ENCODE results near the gene PRKG1. TPM values are rescaled to one million over a fixed set of nuclear protein-coding genes. Genes with fewer than 3 reads are reported as not detected.

Gene PRKG1
- total RNA-seq, 1 donor from 2014 or later: 26.4 TPM

DNA sequence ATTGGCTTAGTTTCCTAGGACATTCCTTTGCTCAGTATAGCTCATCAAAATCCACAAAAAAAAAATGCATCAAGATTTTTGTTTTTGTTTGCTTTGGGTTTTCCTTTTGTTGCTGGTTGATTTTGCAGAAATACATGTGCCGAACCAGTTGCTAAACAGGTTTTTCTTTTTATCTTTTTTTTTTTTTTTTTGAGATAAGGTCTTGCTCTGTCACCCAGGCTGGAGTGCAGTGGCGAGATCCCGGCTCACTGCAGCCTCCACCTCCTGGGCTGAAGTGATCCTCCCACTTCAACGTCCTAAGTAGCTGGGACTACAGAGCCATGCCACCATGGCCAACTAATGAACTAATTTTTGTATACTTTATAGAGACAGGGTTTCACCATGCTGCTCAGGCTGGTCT is 616.8 kb downstream of the PRKG1 start:
- no peak overlapping the region for H3K4me3 ChIP-seq
- no peak overlapping the region for H3K9ac ChIP-seq
- H3K4me1 ChIP-seq: peaks cover 18% of the 10 kb centered on the region
- H3K27ac ChIP-seq: no peak overlapping the region
- Mint-ChIP-seq H3K27me3 (ENCODE audit: insufficient read depth, low read depth) (no peaks in the 10 kb centered on the region), H3K9me3 (no peaks in the 10 kb centered on the region), H3K36me3 (peaks cover 2% of the 10 kb centered on the region), H3K4me3 (no peak overlapping the region), H3K4me1 (peaks cover 4% of the 10 kb centered on the region), H3K27ac (no peak overlapping the region)
- H3K36me3 ChIP-seq: peaks cover 4% of the 10 kb centered on the region
- H3K79me2 ChIP-seq (ENCODE audit: low read depth): peaks cover 19% of the 10 kb centered on the region
- DNase-seq (ENCODE audit: low spot score): no peak
- no peaks in the 10 kb centered on the region for H3K9me3 ChIP-seq (ENCODE audit: low read depth)
- H3K4me2 ChIP-seq: no peak overlapping the region
- H3K27me3 ChIP-seq: no peaks in the 10 kb centered on the region
- peaks cover 14% of the 10 kb centered on the region for H3F3A ChIP-seq (ENCODE audit: low read depth)
- no peak overlapping the region for H2AFZ ChIP-seq (replicated peaks)
- TF ChIP-seq EZH2phosphoT487 (IDR thresholded peaks at IDR 0.05) (no peak), EZH2 (IDR thresholded peaks at IDR 0.05) (no peak)
- TF ChIP-seq, protein P1, sequence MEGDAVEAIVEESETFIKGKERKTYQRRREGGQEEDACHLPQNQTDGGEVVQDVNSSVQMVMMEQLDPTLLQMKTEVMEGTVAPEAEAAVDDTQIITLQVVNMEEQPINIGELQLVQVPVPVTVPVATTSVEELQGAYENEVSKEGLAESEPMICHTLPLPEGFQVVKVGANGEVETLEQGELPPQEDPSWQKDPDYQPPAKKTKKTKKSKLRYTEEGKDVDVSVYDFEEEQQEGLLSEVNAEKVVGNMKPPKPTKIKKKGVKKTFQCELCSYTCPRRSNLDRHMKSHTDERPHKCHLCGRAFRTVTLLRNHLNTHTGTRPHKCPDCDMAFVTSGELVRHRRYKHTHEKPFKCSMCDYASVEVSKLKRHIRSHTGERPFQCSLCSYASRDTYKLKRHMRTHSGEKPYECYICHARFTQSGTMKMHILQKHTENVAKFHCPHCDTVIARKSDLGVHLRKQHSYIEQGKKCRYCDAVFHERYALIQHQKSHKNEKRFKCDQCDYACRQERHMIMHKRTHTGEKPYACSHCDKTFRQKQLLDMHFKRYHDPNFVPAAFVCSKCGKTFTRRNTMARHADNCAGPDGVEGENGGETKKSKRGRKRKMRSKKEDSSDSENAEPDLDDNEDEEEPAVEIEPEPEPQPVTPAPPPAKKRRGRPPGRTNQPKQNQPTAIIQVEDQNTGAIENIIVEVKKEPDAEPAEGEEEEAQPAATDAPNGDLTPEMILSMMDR (IDR thresholded peaks at IDR 0.05): no peak
- no peaks in the 10 kb centered on the region for H4K20me1 ChIP-seq (ENCODE audit: low read depth)

DNA sequence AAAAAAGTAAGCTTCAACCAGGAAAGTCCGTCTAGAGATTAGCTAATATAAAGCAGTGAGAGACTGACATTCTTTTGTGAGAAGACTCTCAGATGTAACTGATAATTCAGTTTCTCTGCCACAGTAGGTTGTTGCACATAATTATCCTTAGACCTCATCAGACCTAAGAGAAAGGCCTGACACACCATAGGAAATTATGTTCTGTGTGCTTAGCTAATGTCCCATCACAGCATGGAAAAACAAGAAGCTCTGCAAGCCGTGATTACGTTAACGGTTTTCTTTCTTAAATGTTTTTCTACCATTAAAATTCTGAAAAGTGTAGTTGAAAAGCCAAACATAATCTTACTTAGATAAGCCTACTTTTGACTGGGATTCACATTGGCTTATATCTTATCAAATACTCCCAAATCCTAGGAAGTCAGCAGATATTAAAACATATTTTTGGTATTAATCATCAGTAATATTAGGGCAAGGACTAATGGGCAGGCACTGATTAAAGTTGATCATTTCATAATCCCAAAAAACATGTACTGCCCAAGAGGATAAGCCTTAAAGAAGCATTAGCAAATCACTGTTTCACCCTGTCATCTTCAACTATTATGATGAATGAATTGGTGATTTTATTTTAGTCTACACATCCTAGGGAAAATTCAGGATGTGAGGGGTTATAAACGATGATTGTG is 619.9 kb downstream of the PRKG1 start:
- H3K4me1 Mint-ChIP-seq: peaks cover 26% of the 10 kb centered on the region

DNA sequence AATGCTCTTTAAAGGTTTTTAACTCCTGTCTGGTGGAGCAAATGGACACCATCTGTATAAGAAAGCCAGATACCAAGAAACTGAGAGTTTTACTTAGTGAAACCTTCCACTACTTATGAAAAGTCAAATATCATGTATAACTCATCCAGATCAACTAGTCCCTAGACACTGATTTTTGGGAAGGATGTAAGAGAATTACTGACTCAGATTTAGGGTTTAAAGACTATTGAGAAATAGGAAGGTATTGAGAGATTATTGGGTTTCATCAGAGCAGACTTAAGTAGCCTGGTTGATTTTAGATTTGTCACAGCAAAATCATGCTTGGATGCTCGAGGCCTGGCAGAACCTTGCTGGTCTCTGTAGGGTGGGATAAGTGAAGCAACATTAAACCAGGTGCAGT is 622.0 kb downstream of the PRKG1 start:
- Histone ChIP-seq H3K27me3 (no peaks in the 10 kb centered on the region), H3F3A (ENCODE audit: low read depth) (peaks cover 22% of the 10 kb centered on the region), H3K9ac (peak overlapping the region; percentile 29), H3K36me3 (peaks cover 11% of the 10 kb centered on the region), H3K79me2 (ENCODE audit: low read depth) (peaks cover 52% of the 10 kb centered on the region), H3K9me3 (ENCODE audit: low read depth) (no peaks in the 10 kb centered on the region), H4K20me1 (ENCODE audit: low read depth) (peaks cover 12% of the 10 kb centered on the region), H3K4me1 (peaks cover 44% of the 10 kb centered on the region), H3K4me2 (peak overlapping the region; percentile 99), H3K27ac (no peak overlapping the region), H3K4me3 (peak overlapping the region; percentile 99), H2AFZ (replicated peaks) (no peak overlapping the region)
- Mint-ChIP-seq H3K36me3 (peaks cover 22% of the 10 kb centered on the region), H3K27me3 (ENCODE audit: insufficient read depth, low read depth) (peaks cover 6% of the 10 kb centered on the region), H3K4me3 (no peak overlapping the region), H3K9me3 (no peaks in the 10 kb centered on the region), H3K27ac (no peak overlapping the region), H3K4me1 (peaks cover 33% of the 10 kb centered on the region)
- no peak for DNase-seq (ENCODE audit: low spot score)
- TF ChIP-seq, protein P1 (IDR thresholded peaks at IDR 0.05): no peak
- no peak for TF ChIP-seq EZH2phosphoT487 (IDR thresholded peaks at IDR 0.05)

More for the DNA sequence above, 619.9 kb downstream of the PRKG1 start:
- peak overlapping the region; percentile 39 for H3K27ac ChIP-seq
- H2AFZ ChIP-seq (replicated peaks): no peak overlapping the region
- H3K9ac ChIP-seq: no peak overlapping the region
- Mint-ChIP-seq H3K27ac (no peak overlapping the region), H3K4me3 (no peak overlapping the region), H3K27me3 (ENCODE audit: insufficient read depth, low read depth) (peaks cover 3% of the 10 kb centered on the region), H3K9me3 (no peaks in the 10 kb centered on the region), H3K36me3 (peaks cover 21% of the 10 kb centered on the region)
- no peaks in the 10 kb centered on the region for H3K27me3 ChIP-seq
- H3K4me3 ChIP-seq: no peak overlapping the region
- peaks cover 50% of the 10 kb centered on the region for H3K79me2 ChIP-seq (ENCODE audit: low read depth)
- no peaks in the 10 kb centered on the region for H3K9me3 ChIP-seq (ENCODE audit: low read depth)
- TF ChIP-seq, protein P1 (IDR thresholded peaks at IDR 0.05): no peak
- TF ChIP-seq EZH2phosphoT487 (IDR thresholded peaks at IDR 0.05) (no peak), EZH2 (IDR thresholded peaks at IDR 0.05) (no peak)
- DNase-seq (ENCODE audit: low spot score): no peak
- peak overlapping the region; percentile 99 for H3K4me2 ChIP-seq
- H4K20me1 ChIP-seq (ENCODE audit: low read depth): peaks cover 12% of the 10 kb centered on the region
- peaks cover 11% of the 10 kb centered on the region for H3K36me3 ChIP-seq
- peaks cover 6% of the 10 kb centered on the region for H3F3A ChIP-seq (ENCODE audit: low read depth)
- H3K4me1 ChIP-seq: peaks cover 34% of the 10 kb centered on the region
